Stimulated activated CD4-positive, alpha-beta T cell treated with anti-CD3 and anti-CD28 coated beads, TNF-alpha, amount 100 ng/mL, for 24 hours (primary cell): ENCODE results near the gene SMDT1.
"Not testable (repeated sequence)": the region's sequence is repeated elsewhere in the genome, so short reads cannot be mapped to it uniquely, and the experiment has no call there.

Experiments used
- DNase-seq, 3 experiments: peaks; one replicate each; pipeline ENCODE4 v3.0.0-alpha.2; 2020; ENCODE audit warnings: low read depth in 3 of 3

The SMDT1 gene

DNA sequence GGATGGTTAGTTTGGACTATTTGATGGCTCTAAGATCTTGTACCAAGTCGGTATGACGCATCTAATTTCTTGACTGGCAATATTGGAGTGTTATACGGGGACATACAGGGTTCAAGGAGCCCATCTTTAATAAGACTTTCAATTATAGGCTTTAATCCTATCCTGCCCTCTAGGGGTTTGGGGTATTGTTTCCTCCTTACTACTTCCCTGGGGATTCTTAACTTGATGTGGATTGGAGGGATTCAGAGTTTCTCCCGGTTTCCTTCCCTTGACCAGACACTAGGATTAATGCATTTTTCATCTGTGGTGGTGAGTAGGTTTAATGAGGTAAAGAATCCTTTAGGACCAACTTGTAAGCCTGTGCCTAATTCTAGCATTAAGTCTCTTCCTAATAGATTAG, 32.3 kb downstream of the SMDT1 start:
- no peak for DNase-seq

DNA sequence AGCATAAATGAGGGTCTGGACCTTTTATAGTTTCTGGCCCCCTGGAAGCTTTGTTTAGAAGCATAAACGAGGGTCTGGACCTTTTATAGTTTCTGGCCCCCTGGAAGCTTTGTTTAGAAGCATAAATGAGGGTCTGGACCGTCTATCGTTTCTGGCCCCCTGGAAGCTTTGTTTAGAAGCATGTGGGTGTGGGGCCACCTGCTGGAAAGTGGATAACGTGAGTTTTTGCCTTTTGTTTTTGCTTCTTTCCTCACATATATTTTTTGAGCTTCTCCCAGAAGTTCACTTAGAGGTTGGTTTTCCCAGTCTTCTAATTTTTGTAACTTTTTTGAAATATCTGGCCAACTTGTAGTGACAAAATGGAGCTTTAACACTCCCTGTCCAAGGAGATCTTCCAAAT, 33.3 kb downstream of the SMDT1 start:
- not testable (repeated sequence) for DNase-seq

DNA sequence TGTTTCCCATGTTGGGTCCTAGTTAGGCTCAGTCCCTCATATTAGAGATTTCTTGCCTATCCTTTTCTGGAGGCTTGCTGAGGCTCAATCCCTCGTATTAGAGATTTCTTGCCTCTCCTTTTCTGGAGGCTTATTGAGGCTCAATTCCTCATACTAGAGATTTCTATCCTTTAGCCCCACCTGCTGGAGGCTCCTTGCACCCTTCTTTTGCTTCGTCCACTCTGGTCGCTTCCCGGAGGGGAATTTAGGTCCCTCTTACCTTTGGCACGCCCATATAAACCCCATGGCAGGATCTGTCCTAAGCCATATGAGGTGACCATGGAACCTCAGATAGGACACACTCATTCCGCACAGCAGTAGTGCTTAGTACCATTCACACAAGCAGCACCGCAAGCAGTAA, 35.2 kb downstream of the SMDT1 start:
- DNase-seq, result no peak

DNA sequence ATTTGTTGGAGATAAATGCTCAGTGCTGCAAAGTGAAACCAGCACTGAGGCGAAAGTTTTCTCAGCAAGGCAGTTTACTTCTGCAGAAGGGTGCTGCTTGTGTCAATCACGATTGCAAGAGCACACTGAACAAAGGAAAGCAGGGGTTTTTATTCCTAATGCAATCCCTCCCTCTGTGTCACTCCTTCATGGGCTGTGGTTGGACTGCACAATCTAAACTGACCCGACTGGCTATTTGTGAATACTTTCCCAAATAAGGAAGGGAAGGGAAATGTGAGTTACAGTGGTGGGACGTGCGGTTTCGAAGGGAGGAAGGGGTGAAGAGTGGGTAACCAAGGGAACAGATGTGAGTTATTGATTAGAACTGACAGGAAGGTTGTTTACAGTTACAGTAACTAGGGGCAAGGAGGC, 35.9 kb downstream of the SMDT1 start:
- DNase-seq, result not testable (repeated sequence)

DNA sequence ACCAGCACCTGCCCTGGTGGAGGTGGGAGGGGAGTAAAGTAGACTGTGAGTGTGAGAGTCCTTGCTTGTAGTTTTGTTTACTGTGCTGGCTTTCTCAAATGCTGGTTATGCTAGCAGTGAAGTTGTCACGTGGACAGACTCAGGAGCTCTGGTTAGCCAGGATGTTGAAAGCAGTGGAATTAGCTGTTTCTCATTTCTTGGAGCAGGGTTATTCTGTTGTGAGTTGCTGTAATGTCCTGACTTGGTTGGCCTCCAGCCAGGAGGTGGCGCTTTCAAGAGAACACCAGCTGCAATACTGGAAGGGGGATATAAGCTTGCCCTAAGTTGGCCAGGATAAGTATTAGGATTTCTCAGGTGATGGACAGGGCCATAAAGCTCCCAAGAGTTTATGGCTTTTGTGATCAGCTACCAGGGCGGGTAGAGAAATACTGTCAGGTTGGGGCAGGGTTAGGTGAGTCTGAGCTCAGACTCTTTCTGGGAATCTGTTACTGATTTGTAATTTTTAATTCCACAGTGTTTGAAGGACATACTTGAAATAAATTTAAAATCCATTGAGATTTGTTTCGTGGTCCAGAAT, 37.4 kb downstream of the SMDT1 start:
- DNase-seq, result no peak

DNA sequence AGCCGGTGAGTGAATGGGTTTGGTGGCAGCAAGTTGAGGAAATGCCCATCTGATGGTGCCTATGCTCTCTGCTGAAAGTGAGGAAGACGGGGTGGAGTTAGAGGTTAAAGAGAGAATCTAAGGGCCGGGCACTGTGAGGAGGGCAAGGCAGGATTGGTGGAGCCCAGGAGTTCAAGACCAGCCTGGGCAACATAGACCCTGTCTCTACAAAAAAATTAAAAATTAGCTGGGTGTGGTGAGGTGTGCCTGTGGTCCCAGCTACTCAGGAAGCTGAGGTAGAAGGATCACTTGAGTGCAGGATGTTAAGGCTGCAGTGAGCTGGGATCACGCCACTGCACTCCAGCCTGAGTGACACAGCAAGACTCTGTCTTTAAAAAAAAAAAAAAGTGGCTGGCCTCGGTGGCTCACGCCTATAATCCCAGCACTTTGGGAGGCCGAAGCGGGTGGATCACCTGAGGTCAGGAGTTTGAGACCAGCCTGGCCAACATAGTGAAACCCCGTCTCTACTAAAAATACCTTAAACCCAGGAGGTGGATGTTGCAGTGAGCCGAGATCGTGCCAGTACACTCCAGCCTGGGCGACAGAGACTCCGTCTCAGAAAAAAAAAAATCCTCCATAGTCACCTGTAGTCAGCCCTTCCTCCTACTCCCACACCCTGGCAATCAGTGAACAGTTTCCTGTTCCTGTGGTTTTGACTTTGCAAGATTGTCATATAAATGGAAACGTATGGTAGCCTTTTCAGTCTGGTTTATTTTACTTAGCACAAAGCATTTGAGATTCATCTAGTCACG, 40.9 kb downstream of the SMDT1 start:
- peak in 2 of 3 experiments; percentile 22 to 25 for DNase-seq

DNA sequence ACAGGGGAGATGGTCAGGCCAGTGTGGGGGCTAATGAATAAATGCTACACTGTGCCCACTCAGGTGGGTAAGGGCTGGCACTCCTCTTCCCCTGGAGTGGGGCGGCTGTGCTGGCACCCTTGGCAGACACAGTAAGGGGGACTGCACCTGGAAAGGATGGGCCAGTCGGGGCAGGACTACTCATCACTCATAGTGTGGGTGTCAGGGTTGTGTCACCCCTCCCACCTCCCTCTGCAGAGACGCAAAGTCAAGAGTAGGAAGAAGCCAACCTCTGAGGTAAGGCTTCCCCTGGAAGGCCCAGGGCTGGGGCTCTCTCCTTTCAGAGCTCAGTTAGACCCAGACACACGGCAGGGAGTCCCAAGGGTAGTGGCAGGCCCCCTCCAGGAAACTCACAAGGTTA, 44.0 kb downstream of the SMDT1 start:
- DNase-seq, result not testable (repeated sequence)

DNA sequence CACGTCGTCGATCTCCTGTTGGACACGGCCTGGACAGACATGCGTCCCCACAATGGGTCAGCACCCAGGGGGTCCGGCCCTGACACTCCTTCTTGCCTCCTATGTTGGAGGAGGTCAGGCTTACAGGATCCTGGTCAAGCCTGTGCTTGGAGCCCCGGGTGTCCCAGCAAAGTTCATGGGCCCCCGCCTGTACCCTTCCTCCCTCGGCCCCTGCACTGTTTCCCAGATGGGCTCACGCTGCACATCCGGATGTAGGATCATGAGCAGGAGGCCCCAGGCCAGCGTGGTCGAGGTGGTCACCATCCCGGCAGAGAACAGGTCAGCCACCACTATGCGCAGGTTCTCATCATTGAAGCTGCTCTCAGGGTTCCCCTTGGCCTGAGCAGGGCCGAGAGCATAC, 48.1 kb downstream of the SMDT1 start:
- no peak for DNase-seq

DNA sequence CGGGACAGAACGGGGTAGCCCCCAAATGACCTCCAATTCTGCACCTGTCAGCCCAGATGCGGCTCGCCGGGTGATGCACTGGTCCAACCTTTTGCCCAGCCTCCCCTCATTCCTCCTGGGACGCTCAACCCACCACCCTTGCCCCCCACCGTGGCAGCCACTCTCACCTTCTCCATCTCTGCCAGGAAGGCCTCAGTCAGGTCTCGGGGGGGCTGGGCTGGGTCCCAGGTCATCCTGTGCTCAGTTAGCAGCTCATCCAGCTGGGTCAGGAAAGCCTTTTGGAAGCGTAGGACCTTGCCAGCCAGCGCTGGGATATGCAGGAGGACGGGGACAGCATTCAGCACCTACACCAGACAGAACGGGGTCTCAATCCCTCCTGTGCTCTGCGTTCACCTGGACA, 48.5 kb downstream of the SMDT1 start:
- not testable (repeated sequence) for DNase-seq

DNA sequence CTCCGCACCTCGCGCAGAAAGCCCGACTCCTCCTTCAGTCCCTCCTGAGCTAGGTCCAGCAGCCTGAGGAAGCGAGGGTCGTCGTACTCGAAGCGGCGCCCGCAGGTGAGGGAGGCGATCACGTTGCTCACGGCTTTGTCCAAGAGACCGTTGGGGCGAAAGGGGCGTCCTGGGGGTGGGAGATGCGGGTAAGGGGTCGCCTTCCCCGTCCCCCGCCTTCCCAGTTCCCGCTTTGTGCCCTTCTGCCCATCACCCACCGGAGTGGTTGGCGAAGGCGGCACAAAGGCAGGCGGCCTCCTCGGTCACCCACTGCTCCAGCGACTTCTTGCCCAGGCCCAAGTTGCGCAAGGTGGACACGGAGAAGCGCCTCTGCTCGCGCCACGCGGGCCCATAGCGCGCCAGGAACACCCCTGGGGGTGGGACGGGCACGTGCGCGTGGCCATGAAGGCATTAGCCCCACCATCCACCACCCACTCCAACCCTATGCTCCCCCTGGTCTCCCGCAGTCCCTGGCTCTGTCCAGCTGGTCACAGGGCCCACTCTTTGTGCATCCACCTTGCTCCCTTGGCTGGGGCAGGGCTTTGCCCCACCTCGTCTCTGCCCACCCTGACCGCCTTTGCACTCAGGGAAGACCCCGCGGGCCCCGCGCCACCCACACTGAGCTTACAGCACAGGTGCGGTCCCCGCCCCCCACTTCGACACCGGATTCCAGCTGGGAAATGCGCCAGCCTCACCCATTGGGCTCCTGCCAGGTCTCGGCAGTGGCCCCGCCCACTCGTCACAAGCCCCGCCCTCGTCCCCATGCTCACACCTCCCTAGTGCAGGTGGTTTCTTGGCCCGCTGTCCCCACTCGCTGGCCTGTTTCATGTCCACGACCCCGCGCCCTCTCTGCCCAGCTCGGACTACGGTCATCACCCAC, 49.5 kb downstream of the SMDT1 start:
- peak in 1 of 3 experiments; percentile 26 for DNase-seq

DNA sequence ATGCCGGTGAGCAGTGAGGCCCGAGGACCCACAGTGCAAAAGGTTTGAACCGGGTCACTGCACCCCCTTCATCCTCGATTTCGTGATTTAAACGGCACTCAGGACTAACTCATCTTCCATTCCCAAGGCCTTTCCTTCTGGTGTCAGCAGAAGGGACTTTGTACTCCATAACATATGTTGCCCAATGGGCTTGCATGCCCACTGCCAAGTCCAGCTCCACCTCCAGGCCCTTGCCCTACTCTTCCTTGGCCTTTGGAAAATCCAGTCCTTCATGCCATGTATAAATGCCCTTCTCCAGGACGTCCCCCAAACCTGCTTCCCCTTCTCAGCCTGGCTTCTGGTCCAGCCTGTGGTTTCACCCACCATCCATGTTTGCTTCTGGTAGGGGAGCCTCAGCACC, 50.7 kb downstream of the SMDT1 start:
- not testable (repeated sequence) for DNase-seq

DNA sequence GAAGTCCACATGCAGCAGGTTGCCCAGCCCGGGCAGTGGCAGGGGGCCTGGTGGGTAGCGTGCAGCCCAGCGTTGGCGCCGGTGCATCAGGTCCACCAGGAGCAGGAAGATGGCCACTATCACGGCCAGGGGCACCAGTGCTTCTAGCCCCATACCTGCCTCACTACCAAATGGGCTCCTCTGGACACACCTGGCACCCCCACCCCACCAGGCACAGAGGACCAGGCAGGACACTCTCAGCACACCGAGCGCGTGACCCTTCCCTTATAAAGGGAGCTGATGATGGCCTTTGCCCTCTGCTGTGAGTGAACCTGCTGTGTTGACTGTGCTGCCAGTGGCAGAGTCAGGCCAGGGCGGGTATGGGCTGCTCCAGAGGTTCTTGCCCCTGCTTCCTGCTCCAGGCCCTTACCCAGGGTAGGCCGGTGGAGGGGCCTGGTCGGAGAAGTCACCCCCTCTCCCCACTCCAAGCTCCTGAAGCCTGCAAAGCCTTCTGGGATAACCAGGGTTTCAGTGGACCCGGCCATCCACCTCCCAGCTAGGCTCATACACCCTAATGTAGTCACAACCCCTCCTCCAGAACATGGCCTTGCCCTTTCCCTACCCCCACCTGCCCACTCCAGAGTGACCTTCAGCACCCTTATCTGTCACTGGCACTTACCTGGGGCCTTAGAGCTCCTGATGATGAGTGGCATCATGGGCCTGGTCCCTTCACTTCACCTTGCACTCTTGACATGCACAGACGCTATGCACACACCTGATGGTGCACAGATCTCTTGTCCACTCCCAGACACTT, 51.3 kb downstream of the SMDT1 start, which contains the start of gene CYP2D6:
TSS of gene CYP2D6 (minus strand) at position 172 of the 793 bp plus-strand sequence. CDS start at position 153, 19 bp downstream.
- not testable (repeated sequence) for DNase-seq

DNA sequence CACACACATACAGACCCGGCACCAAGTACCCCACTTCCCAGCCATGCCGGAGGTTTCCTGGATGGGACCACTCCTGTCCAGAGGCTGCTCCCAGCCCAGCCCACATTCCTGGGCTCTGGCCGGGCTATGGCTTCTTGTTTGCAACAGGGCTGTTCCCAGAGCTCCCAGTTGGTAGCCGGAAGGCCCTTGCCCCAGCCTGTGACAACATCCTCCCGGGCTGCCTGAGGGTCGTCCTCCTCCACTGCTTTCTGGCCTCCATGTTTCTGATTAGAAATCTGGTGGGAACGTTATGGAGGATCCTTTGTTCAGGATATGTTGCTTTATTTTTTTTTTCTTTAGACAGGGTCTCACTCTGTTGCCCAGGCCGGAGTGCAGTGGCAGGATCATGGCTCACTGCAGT, 52.1 kb downstream of the SMDT1 start:
- DNase-seq, result no peak

DNA sequence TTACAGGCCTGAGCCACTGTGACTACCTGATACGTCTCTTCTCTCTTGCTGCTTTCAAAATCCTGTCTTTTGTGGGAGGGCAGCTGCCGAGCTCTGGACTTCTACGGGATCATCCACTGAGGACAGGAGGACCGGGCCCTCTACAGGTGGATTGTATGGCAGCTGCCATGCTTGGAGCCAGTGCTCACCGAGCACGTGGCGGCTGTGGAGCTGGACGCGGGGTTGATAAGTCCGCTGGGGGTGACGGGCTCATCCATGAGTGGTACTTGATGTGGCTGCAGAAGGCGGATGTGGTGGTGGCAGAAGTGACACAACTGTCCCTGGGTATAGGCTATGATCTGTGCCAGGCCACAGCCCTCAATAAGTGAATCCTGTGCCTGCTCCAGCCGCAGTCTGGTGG, 53.0 kb downstream of the SMDT1 start:
- DNase-seq, result no peak
